Ascending aorta (tissue), 2 donors: ENCODE data around the gene OGFOD3. TPM values are rescaled to one million over a fixed set of nuclear protein-coding genes. Genes with fewer than 3 reads are reported as not detected.
"Not testable (repeated sequence)": the region's sequence is repeated elsewhere in the genome, so short reads cannot be mapped to it uniquely, and the experiment has no call there.

Experiments used
- DNase-seq, 2 donors: peaks; one replicate each; pipeline ENCODE4 v3.0.0-alpha.2; 2019; ENCODE audit warnings: low spot score in 2 of 2
- H3K27ac ChIP-seq, 2 donors: fragments of 200-600 bp; sonication (generic); one replicate each; pipeline ENCODE4 v1.5.1; 2016 to 2017; ENCODE audit warnings: mild to moderate bottlenecking in 1 of 2
- H3K27me3 ChIP-seq: fragments of 200-600 bp; sonication (generic); one replicate; pipeline ENCODE4 v1.5.1; 2017
- H3K36me3 ChIP-seq, 2 donors: fragments of 200-600 bp; sonication (generic); one replicate each; pipeline ENCODE4 v1.5.1; 2016
- H3K4me1 ChIP-seq, 2 donors: fragments of 200-600 bp; sonication (generic); one replicate each; pipeline ENCODE4 v1.5.1; 2016 to 2017; ENCODE audit warnings: mild to moderate bottlenecking in 1 of 2
- H3K4me3 ChIP-seq, 2 donors: fragments of 200-600 bp; sonication (generic); one replicate each; pipeline ENCODE4 v1.5.1; 2016 to 2017; ENCODE audit warnings: mild to moderate bottlenecking in 1 of 2
- H3K9me3 ChIP-seq, 2 donors: fragments of 200-600 bp; sonication (generic); one replicate each; pipeline ENCODE4 v1.5.1; 2016
- intact Hi-C: fragments of 100-400 bp; cut with DNase I; formaldehyde crosslinking; loops from one replicate; pipeline ENCODE4 v1.15.1; 2023
- total RNA-seq: library from RNA; depleted of rRNA; stranded (reverse); fragments of >200 nt; gene quantifications from one replicate; pipeline ENCODE4 v1.1.0, GENCODE V29; 2016
- TF ChIP-seq, protein P1 (sequence below), 3 experiments: fragments of 200-600 bp in 2 of 3; fragments of 450-650 bp in 1 of 3; sonication (generic) in 2 of 3; IDR thresholded peaks; one replicate each; pipeline ENCODE4 v1.5.1; 2016 to 2019; ENCODE audit warnings: antibody characterized with exemption in 3 of 3, mild to moderate bottlenecking in 1 of 3, moderate library complexity in 1 of 3

Gene OGFOD3
- total RNA-seq, 1 donor from 2014 or later, result 36.6 TPM

DNA sequence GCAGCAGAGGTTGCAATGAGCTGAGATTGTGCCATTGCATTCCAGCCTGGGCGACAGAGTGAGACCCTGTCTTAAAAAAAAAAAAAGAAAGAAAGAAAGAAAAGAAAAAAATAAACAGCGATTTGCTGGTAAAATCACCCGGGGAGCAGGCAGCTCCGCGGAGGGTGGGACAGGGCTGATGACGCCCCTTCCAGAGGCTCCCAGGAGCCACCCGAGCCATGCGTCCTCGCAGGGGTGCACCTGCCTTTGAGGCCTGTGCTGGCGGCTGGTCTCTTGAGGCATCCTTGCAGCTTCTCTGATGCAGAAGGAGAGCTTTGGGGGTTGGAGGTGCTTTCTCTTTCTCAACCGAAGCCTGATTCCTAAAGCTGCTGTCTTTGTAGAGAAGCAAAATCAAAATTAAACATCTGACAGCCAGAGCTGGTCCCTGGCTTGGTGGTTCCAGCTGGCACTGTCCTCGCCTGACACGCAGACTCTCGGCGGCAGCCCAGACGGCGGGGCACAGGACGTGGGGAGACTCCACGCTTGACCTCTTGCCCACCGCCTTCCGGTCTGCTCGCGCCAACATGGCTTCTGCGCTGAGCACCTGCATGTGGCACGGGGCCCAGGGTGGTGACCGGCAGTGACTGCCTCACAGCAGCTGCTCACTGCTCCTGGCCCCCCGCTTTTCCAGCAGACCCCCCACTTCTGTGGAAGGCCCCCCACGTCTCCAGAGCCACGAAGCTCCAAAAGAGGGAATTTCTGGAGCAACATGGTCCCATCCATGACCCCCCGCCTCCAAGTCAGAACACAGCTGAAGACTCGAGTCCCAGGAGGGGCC is 40.3 kb downstream of the OGFOD3 start:
- no peak overlapping the region for H3K27ac ChIP-seq
- H3K36me3 ChIP-seq, result no peaks in the 10 kb centered on the region
- DNase-seq, result no peak
- no peaks in the 10 kb centered on the region for H3K4me1 ChIP-seq
- intact Hi-C loops, result no loop called here
- TF ChIP-seq, protein P1, sequence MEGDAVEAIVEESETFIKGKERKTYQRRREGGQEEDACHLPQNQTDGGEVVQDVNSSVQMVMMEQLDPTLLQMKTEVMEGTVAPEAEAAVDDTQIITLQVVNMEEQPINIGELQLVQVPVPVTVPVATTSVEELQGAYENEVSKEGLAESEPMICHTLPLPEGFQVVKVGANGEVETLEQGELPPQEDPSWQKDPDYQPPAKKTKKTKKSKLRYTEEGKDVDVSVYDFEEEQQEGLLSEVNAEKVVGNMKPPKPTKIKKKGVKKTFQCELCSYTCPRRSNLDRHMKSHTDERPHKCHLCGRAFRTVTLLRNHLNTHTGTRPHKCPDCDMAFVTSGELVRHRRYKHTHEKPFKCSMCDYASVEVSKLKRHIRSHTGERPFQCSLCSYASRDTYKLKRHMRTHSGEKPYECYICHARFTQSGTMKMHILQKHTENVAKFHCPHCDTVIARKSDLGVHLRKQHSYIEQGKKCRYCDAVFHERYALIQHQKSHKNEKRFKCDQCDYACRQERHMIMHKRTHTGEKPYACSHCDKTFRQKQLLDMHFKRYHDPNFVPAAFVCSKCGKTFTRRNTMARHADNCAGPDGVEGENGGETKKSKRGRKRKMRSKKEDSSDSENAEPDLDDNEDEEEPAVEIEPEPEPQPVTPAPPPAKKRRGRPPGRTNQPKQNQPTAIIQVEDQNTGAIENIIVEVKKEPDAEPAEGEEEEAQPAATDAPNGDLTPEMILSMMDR (IDR thresholded peaks at IDR 0.05), result no peak
- H3K27me3 ChIP-seq, result peaks cover 11% of the 10 kb centered on the region
- no peaks in the 10 kb centered on the region for H3K9me3 ChIP-seq
- no peak overlapping the region for H3K4me3 ChIP-seq

DNA sequence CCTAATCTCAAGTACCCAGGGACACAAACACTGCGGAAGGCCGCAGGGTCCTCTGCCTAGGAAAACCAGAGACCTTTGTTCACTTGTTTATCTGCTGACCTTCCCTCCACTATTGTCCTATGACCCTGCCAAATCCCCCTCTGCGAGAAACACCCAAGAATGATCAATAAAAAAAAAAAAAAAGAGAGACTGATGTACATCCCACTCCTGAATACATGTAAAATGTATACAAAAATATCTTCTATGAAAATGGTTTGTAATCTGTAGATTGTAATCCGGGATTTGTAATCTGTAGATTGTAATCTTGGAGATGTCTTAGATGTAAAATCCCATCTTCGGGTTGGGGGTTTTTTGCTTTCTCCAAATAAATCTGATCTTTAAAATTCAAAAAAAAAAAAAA is 41.1 kb downstream of the OGFOD3 start:
- peaks cover 11% of the 10 kb centered on the region for H3K27me3 ChIP-seq
- intact Hi-C loops, result not testable (repeated sequence)

DNA sequence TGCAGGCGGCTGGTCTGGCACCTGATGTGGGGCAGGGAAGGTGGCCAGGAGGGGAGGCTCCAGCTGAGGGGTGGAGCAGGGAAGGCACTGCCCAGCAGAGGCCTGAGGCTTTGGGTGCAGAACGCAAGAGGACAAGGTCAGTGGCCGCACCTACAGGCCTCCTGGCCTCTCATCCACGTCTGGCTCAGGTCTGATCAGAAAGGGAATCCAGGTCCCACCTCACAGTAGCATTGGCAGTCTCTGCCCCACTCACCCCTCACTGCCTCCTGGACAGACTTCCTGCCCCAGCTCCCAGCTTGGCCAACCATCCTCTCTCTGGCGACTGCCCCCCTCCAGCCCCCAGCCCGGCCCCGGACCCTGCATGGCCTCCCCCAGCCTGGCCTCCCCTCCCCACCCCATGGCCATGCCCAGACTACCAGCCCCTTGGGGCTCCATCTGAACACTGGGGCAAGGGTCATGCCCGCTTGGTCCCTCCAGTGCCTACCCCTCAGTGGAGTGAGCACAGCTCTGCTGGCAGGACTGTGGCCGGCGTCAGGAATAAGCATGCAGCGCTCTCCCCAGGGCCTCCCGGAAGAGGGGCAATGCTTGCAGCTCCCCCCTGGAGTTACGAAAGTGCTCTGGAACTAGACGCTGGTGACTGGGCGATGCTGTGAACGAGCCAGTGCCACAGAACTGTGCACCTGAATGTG is 42.2 kb downstream of the OGFOD3 start:
- TF ChIP-seq, protein P1 (IDR thresholded peaks at IDR 0.05), result no peak
- peaks cover under 1 to 3% of the 10 kb centered on the region in 2 donors for H3K4me1 ChIP-seq
- no peak overlapping the region for H3K4me3 ChIP-seq
- no peaks in the 10 kb centered on the region for H3K36me3 ChIP-seq
- H3K27me3 ChIP-seq, result peaks cover 18% of the 10 kb centered on the region
- intact Hi-C loops, result no loop called here
- no peaks in the 10 kb centered on the region for H3K9me3 ChIP-seq
- no peak for DNase-seq
- H3K27ac ChIP-seq, result no peak overlapping the region

More for the DNA sequence above, 41.1 kb downstream of the OGFOD3 start:
- H3K9me3 ChIP-seq, DNase-seq, H3K36me3 ChIP-seq, H3K4me1 ChIP-seq, H3K4me3 ChIP-seq, H3K27ac ChIP-seq: not testable (repeated sequence)

DNA sequence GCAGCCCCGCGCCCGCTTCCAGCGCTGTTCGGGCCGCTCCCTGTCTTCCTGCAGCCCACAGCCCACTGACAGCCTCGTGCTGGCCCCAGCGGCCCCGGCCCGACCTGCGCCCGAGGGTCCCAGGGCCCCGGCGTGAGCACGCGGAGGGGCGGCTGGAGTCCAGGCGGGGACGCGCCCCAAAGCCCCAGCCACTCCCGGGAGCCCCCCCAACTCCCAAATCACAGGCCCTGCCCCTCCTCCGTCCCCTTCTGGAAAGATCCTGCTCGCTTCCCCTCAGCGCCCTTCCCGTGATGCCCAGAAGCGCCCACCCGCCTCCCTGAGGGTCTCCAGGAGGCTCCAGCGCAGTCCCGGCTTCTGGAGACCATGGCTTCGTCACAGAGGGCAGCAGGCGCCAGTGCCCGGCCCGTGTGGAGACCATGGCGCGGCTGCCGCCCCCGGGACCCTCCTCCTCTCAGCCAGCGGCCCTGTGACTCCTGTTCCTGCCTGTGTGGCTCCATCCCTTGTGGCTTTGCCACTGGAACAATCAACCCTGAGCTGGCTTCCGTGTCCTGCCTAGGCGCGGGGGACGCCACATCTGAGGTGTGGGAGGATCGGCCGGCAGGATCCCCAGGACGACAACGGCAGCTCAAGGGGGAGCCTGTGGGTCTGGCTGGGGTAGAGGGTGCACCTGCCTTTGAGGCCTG is 42.9 kb downstream of the OGFOD3 start:
- TF ChIP-seq, protein P1 (IDR thresholded peaks at IDR 0.05), result no peak
- Histone ChIP-seq H3K4me3 (no peak overlapping the region), H3K4me1 (peaks cover 6 to 10% of the 10 kb centered on the region in 2 donors), H3K9me3 (no peaks in the 10 kb centered on the region), H3K27ac (no peak overlapping the region), H3K36me3 (no peaks in the 10 kb centered on the region), H3K27me3 (peaks cover 19% of the 10 kb centered on the region)
- intact Hi-C loops, result no loop called here
- no peak for DNase-seq

DNA sequence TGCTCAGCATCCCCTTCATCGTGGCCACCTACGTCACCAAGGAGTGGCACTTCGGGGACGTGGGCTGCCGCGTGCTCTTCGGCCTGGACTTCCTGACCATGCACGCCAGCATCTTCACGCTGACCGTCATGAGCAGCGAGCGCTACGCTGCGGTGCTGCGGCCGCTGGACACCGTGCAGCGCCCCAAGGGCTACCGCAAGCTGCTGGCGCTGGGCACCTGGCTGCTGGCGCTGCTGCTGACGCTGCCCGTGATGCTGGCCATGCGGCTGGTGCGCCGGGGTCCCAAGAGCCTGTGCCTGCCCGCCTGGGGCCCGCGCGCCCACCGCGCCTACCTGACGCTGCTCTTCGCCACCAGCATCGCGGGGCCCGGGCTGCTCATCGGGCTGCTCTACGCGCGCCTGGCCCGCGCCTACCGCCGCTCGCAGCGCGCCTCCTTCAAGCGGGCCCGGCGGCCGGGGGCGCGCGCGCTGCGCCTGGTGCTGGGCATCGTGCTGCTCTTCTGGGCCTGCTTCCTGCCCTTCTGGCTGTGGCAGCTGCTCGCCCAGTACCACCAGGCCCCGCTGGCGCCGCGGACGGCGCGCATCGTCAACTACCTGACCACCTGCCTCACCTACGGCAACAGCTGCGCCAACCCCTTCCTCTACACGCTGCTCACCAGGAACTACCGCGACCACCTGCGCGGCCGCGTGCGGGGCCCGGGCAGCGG is 43.6 kb downstream of the OGFOD3 start:
- DNase-seq, result no peak
- H3K27me3 ChIP-seq, result peaks cover 14% of the 10 kb centered on the region
- no peak overlapping the region for H3K4me3 ChIP-seq
- no peak overlapping the region for H3K27ac ChIP-seq
- intact Hi-C loops, result no loop called here
- H3K9me3 ChIP-seq, result no peaks in the 10 kb centered on the region
- TF ChIP-seq, protein P1 (IDR thresholded peaks at IDR 0.05), result no peak
- peaks cover 9 to 10% of the 10 kb centered on the region in 2 donors for H3K4me1 ChIP-seq
- H3K36me3 ChIP-seq, result no peaks in the 10 kb centered on the region
